H1 (cell line): Measurements from ENCODE around the gene DPP10. TPM values are rescaled to one million over a fixed set of nuclear protein-coding genes. Genes with fewer than 3 reads are reported as not detected.

Source experiments
- CTCF ChIA-PET: fragments of 300-600 bp; sonication (Branson Sonifier 250); formaldehyde crosslinking; loops from one replicate; lab custom pipeline; 2021; ENCODE audit not compliant: partially characterized antibody; lab: Charles Lee
- POLR2A ChIA-PET: fragments of 300-600 bp; sonication (Branson Sonifier 250); formaldehyde crosslinking; loops from one replicate; lab custom pipeline; 2021; ENCODE audit warnings: inconsistent platforms; ENCODE audit not compliant: partially characterized antibody; lab: Charles Lee
- DNase-seq, 2 experiments: peaks; one replicate each; pipeline versions ENCODE4 v3.0.0 to v3.0.0-alpha.2; 2010 to 2022; ENCODE audit warnings: low spot score in 2 of 2, low read depth in 1 of 2, mixed read lengths in 1 of 2
- FAIRE-seq: peaks from 2 replicates; lab custom pipeline; 2011; peaks lifted over from hg19 to GRCh38; lab: Jason Lieb, UNC
- H2AFZ ChIP-seq: 2 replicates; pipeline ENCODE4 v1.8.1; 2012; ENCODE audit warnings: low read length, inconsistent platforms
- H2AK5ac ChIP-seq: 2 replicates; pipeline ENCODE4 v1.6.1; 2013; ENCODE audit warnings: low read depth, low read length
- H2BK120ac ChIP-seq: replicated peaks from 2 replicates; pipeline ENCODE3; 2013; ENCODE audit warnings: low read depth, low read length, inconsistent platforms
- H2BK12ac ChIP-seq: 2 replicates; pipeline ENCODE4 v1.6.1; 2013; ENCODE audit warnings: low read depth, low read length
- H2BK15ac ChIP-seq: 2 replicates; pipeline ENCODE4 v1.6.1; 2013; ENCODE audit warnings: low read length
- H2BK20ac ChIP-seq: 2 replicates; pipeline ENCODE4 v1.6.1; 2013; ENCODE audit warnings: low read length
- H2BK5ac ChIP-seq: 2 replicates; pipeline ENCODE4 v1.6.1; 2013; ENCODE audit warnings: low read depth, low read length
- H3K14ac ChIP-seq: 2 replicates; pipeline ENCODE4 v1.6.1; 2013; ENCODE audit warnings: inconsistent platforms; ENCODE audit not compliant: insufficient read length
- H3K18ac ChIP-seq: 2 replicates; pipeline ENCODE4 v1.6.1; 2013; ENCODE audit warnings: low read length; ENCODE audit errors: extremely low read depth
- H3K23ac ChIP-seq: 2 replicates; pipeline ENCODE4 v1.6.1; 2013; ENCODE audit warnings: inconsistent platforms; ENCODE audit not compliant: insufficient read length
- H3K23me2 ChIP-seq: 2 replicates; pipeline ENCODE4 v1.6.1; 2013; ENCODE audit warnings: low read depth, low read length
- H3K27ac ChIP-seq: 2 replicates; pipeline ENCODE4 v1.6.1; 2011; ENCODE audit warnings: low read depth, low read length, inconsistent platforms
- H3K27me3 ChIP-seq, 4 experiments: replicated peaks in 1 of 4; 1 replicate in 1 of 4; 2 replicates in 3 of 4; pipeline versions ENCODE4 v1.6.1 to v1.8.1; 2011 to 2013; ENCODE audit warnings: low read length in 3 of 4, mild to moderate bottlenecking in 3 of 4, inconsistent platforms in 2 of 4, mixed read lengths in 2 of 4, moderate library complexity in 1 of 4; ENCODE audit not compliant: control insufficient read depth in 3 of 4, insufficient read depth in 3 of 4; ENCODE audit errors: extremely low read depth in 1 of 4
- H3K36me3 ChIP-seq, 4 experiments: 2 replicates each; pipeline versions ENCODE4 v1.6.1 to v1.8.1; 2011 to 2013; ENCODE audit warnings: mild to moderate bottlenecking in 4 of 4, low read length in 3 of 4, moderate library complexity in 2 of 4, control low read depth in 1 of 4, inconsistent platforms in 1 of 4; ENCODE audit not compliant: insufficient read depth in 4 of 4, control insufficient read depth in 2 of 4
- H3K4ac ChIP-seq: replicated peaks from 2 replicates; pipeline ENCODE3; 2013; ENCODE audit warnings: low read length, low read depth, mixed read lengths, inconsistent platforms; ENCODE audit not compliant: insufficient read length
- H3K4me1 ChIP-seq, 4 experiments: replicated peaks in 1 of 4; 1 replicate in 1 of 4; 2 replicates in 3 of 4; pipeline versions ENCODE4 v1.6.1 to v1.8.1; 2011 to 2013; ENCODE audit warnings: low read length in 3 of 4, inconsistent platforms in 2 of 4, mixed read lengths in 1 of 4; ENCODE audit not compliant: insufficient read depth in 4 of 4, control insufficient read depth in 3 of 4
- H3K4me2 ChIP-seq, 2 experiments: 2 replicates each; pipeline versions ENCODE4 v1.6.1 to v1.8.1; 2011 to 2013; ENCODE audit warnings: low read depth in 2 of 2, low read length in 2 of 2, control low read depth in 1 of 2, inconsistent platforms in 1 of 2, mild to moderate bottlenecking in 1 of 2; ENCODE audit not compliant: insufficient read depth in 1 of 2
- H3K4me3 ChIP-seq, 4 experiments: fragments of 200-600, 300-600 bp in 1 of 4; sonication (generic), shearing (Covaris generic), sonication (Bioruptor Twin) in 1 of 4; 2 replicates each; pipeline versions ENCODE4 v1.5.1 to v1.8.1; 2011 to 2016; ENCODE audit warnings: low read length in 4 of 4, low read depth in 3 of 4, control low read depth in 2 of 4, inconsistent platforms in 2 of 4, mild to moderate bottlenecking in 2 of 4, mixed read lengths in 1 of 4, moderate library complexity in 1 of 4; ENCODE audit not compliant: insufficient read depth in 2 of 4; ENCODE audit errors: extremely low read depth in 1 of 4
- H3K56ac ChIP-seq: replicated peaks from 2 replicates; pipeline ENCODE3; 2013; ENCODE audit warnings: low read depth, mild to moderate bottlenecking, mixed read lengths, low read length, inconsistent platforms; ENCODE audit not compliant: insufficient read length
- H3K79me1 ChIP-seq: 2 replicates; pipeline ENCODE4 v1.6.1; 2013; ENCODE audit warnings: low read depth, low read length, control low read depth
- H3K79me2 ChIP-seq, 2 experiments: 2 replicates each; pipeline versions ENCODE4 v1.6.1 to v1.8.1; 2012 to 2013; ENCODE audit warnings: low read length in 2 of 2, mild to moderate bottlenecking in 2 of 2, inconsistent platforms in 1 of 2; ENCODE audit not compliant: insufficient read depth in 2 of 2, control insufficient read depth in 1 of 2
- H3K9ac ChIP-seq, 4 experiments: replicated peaks in 1 of 4; 1 replicate in 1 of 4; 2 replicates in 3 of 4; pipeline versions ENCODE4 v1.6.1 to v1.8.1; 2011 to 2013; ENCODE audit warnings: low read depth in 3 of 4, low read length in 3 of 4, control low read depth in 2 of 4, mild to moderate bottlenecking in 2 of 4, moderate library complexity in 2 of 4, inconsistent platforms in 1 of 4; ENCODE audit errors: extremely low read depth in 1 of 4
- H3K9me3 ChIP-seq, 2 experiments: 2 replicates each; pipeline versions ENCODE4 v1.6.1 to v1.8.1; 2012 to 2013; ENCODE audit warnings: mild to moderate bottlenecking in 2 of 2, moderate library complexity in 2 of 2, control low read depth in 1 of 2, inconsistent platforms in 1 of 2, low read depth in 1 of 2, low read length in 1 of 2, mixed read lengths in 1 of 2; ENCODE audit not compliant: insufficient read depth in 2 of 2
- H4K20me1 ChIP-seq, 2 experiments: replicated peaks in 1 of 2; 2 replicates each; pipeline versions ENCODE3 to v1.8.1; 2011 to 2013; ENCODE audit warnings: inconsistent platforms in 2 of 2, low read length in 2 of 2, mild to moderate bottlenecking in 1 of 2; ENCODE audit not compliant: insufficient read depth in 2 of 2, control insufficient read depth in 1 of 2
- H4K5ac ChIP-seq: 2 replicates; pipeline ENCODE4 v1.6.1; 2013; ENCODE audit warnings: low read length, low read depth, mixed read lengths, inconsistent platforms; ENCODE audit not compliant: insufficient read length
- H4K8ac ChIP-seq: 2 replicates; pipeline ENCODE4 v1.8.0; 2013; ENCODE audit warnings: mild to moderate bottlenecking, moderate library complexity, low read length, inconsistent platforms; ENCODE audit not compliant: insufficient read depth; ENCODE audit errors: extremely low read depth
- H4K91ac ChIP-seq: replicated peaks from 2 replicates; pipeline ENCODE3; 2013; ENCODE audit warnings: low read length, mixed read lengths, inconsistent platforms; ENCODE audit not compliant: insufficient read length
- CHD1 ChIP-seq: IDR thresholded peaks from 2 replicates; pipeline ENCODE4 v1.6.1; 2012; ENCODE audit warnings: low read depth, low read length, improper control_type of control experiment
- EGR1 ChIP-seq: IDR thresholded peaks from 2 replicates; pipeline ENCODE4 v1.6.1; 2011; ENCODE audit warnings: low read depth, low read length, borderline replicate concordance
- HDAC2 ChIP-seq, 2 experiments: fragments of 300-600 bp in 1 of 2; sonication (generic) in 1 of 2; IDR thresholded peaks; 2 replicates each; pipeline ENCODE4 v1.6.1; 2011 to 2012; ENCODE audit warnings: low read depth in 2 of 2, low read length in 2 of 2, mild to moderate bottlenecking in 2 of 2, moderate library complexity in 2 of 2, borderline replicate concordance in 1 of 2, inconsistent platforms in 1 of 2
- KDM5A ChIP-seq: fragments of 200-600 bp; IDR thresholded peaks from 2 replicates; pipeline ENCODE4 v1.7.1; 2012; ENCODE audit warnings: mild to moderate bottlenecking, low read length, inconsistent platforms, mixed read lengths
- MAFK ChIP-seq: IDR thresholded peaks from 2 replicates; pipeline ENCODE4 v1.6.1; 2012; ENCODE audit warnings: low read depth, mild to moderate bottlenecking, improper control_type of control experiment, low read length
- NANOG ChIP-seq: IDR thresholded peaks from 2 replicates; pipeline ENCODE4 v1.6.1; 2011; ENCODE audit warnings: low read length, low read depth, mild to moderate bottlenecking, inconsistent platforms; ENCODE audit not compliant: insufficient read depth, poor library complexity, severe bottlenecking
- PHF8 ChIP-seq: fragments of 200-600 bp; sonication (generic); conservative IDR thresholded peaks from 2 replicates; pipeline ENCODE4 v1.7.1; 2012; ENCODE audit warnings: low read depth, mild to moderate bottlenecking, inconsistent platforms, low read length, moderate library complexity
- POLR2AphosphoS5 ChIP-seq: IDR thresholded peaks from 2 replicates; pipeline ENCODE4 v1.6.1; 2011; ENCODE audit warnings: low read depth, low read length
- POU5F1 ChIP-seq: IDR thresholded peaks from 2 replicates; pipeline ENCODE4 v1.6.1; 2011; ENCODE audit warnings: low read depth, mild to moderate bottlenecking, low read length, moderate library complexity
- RBBP5 ChIP-seq: IDR thresholded peaks from 2 replicates; pipeline ENCODE4 v1.7.1; 2012; ENCODE audit warnings: low read depth, mild to moderate bottlenecking, inconsistent platforms, low read length, moderate library complexity, borderline replicate concordance
- RXRA ChIP-seq: IDR thresholded peaks from 2 replicates; pipeline ENCODE4 v1.6.1; 2011; ENCODE audit warnings: low read depth, mild to moderate bottlenecking, low read length, moderate library complexity; ENCODE audit not compliant: insufficient read depth
- TEAD4 ChIP-seq: IDR thresholded peaks from 2 replicates; pipeline ENCODE4 v1.6.1; 2012; ENCODE audit warnings: low read depth, low read length, inconsistent platforms, mixed read lengths
- WGBS, 2 experiments: shearing (Covaris generic) in 1 of 2; methylation state at CpG; one replicate each; pipeline versions ENCODE4 v1.1.6 to v1.1.7; 2013 to 2015; ENCODE audit warnings: low lambda C conversion rate in 2 of 2, mixed read lengths in 2 of 2, inconsistent platforms in 1 of 2, low coverage in 1 of 2, missing lambda C conversion rate in 1 of 2; ENCODE audit not compliant: insufficient replicate concordance in 2 of 2, insufficient coverage in 1 of 2, insufficient read length in 1 of 2; ENCODE audit errors: extremely low coverage in 1 of 2, missing lambda C conversion rate in 1 of 2; 5-methylcytosine and 5-hydroxymethylcytosine counted together
- polyA plus RNA-seq, 7 experiments: library from polyadenylated mRNA; depleted of rRNA in 3 of 7; stranded (reverse) in 5 of 7; unstranded in 2 of 7; fragments of >200 nt in 5 of 7; fragments of 200-250 nt in 2 of 7; gene quantifications; 1 replicate in 5 of 7; 2 replicates in 1 of 7; 4 replicates in 1 of 7; pipeline versions ENCODE4 v1.2.1 to v1.2.3, GENCODE V29; 2011 to 2013; ENCODE audit warnings: missing spikeins in 2 of 7, mixed read lengths in 2 of 7
- total RNA-seq: library from RNA; stranded (reverse); fragmentation: NEBNext Ultra II Directional; extraction: Animal tissue kit (Norgen Biotek cat#: 25700); gene quantifications from 2 replicates; pipeline ENCODE4 v1.2.1, GENCODE V29; 2021
- TF ChIP-seq, protein P1 (sequence below): IDR thresholded peaks from 2 replicates; pipeline ENCODE4 v1.6.1; 2011; ENCODE audit warnings: low read length, improper control_type of control experiment

Gene DPP10
- total and polyA plus RNA-seq, 2 of the 8 experiments (the other 6 are each of a cell fraction or from before 2014, with no cell fraction given), result 3.3 to 7.2 TPM

DNA sequence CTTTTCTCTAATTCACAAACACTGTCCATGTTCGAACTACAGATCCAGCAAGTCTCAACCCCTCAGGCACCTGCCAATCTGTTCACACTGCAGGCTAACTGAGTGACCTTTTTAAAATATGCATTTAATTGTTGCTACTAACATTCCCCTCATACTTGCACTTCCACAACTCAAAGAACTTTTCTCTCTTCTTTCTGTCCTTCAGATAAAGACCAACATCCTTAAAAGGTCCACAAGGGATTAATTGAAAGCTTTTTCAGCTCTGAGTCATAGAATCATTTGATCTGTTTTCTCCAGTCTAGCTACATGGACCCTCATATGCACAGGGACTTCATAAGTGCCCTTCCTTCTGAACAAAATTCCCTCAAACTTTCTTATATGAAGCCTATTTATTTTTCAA, 1321.2 kb downstream of the DPP10 start:
- no peak overlapping the region for H2BK15ac ChIP-seq
- CTCF ChIA-PET, result interaction anchor here (0.6 kb wide), 1 partner anchor 498 kb away, joined by 4 read pairs; no protein-coding TSS in a partner anchor
- H2AFZ ChIP-seq, result no peak overlapping the region
- no peak overlapping the region for H2BK120ac ChIP-seq
- POLR2A ChIA-PET, result interaction anchor here (0.6 kb wide), 1 partner anchor 29 kb away, joined by 3 read pairs; no protein-coding TSS in a partner anchor
- no peaks in the 10 kb centered on the region for H3K9me3 ChIP-seq
- DNase-seq, result no peak
- H4K20me1 ChIP-seq, result no peaks in the 10 kb centered on the region
- H3K27me3 ChIP-seq, result no peaks in the 10 kb centered on the region
- no peak overlapping the region for H2BK12ac ChIP-seq
- 87% methylated on average over 1 of the region's 1 CpG; no CpG with 5 or more reads in 1 of the 2 experiments for WGBS, 2 experiments
- H3K18ac ChIP-seq, result no peak overlapping the region
- no peak overlapping the region for H2BK5ac ChIP-seq
- H3K9ac ChIP-seq, result no peak overlapping the region
- H3K79me2 ChIP-seq, result no peaks in the 10 kb centered on the region
- no peak overlapping the region for H4K8ac ChIP-seq
- H3K4me3 ChIP-seq, result no peak overlapping the region
- H3K4me1 ChIP-seq, result no peaks in the 10 kb centered on the region
- H3K23ac ChIP-seq, result no peak overlapping the region
- no peak overlapping the region for H2AK5ac ChIP-seq
- no peak overlapping the region for H4K91ac ChIP-seq
- no peak for FAIRE-seq
- H3K27ac ChIP-seq, result no peak overlapping the region
- no peak overlapping the region for H3K56ac ChIP-seq
- H3K4me2 ChIP-seq, result no peak overlapping the region
- no peaks in the 10 kb centered on the region; the same call in 1 of the 2 replicates for H3K23me2 ChIP-seq
- H3K4ac ChIP-seq, result no peak overlapping the region
- H3K79me1 ChIP-seq, result no peaks in the 10 kb centered on the region
- no peak overlapping the region for H2BK20ac ChIP-seq
- no peak overlapping the region for H4K5ac ChIP-seq
- no peak overlapping the region for H3K14ac ChIP-seq
- no peaks in the 10 kb centered on the region for H3K36me3 ChIP-seq
- TF ChIP-seq NANOG (no peak), POLR2AphosphoS5 (no peak), RBBP5 (no peak), CHD1 (no peak), HDAC2 (IDR thresholded peaks at IDR 0.05; ENCODE audit: borderline replicate concordance in 1 of 2, low read depth in 2 of 2, low read length in 2 of 2) (no peak), RXRA (no peak), KDM5A (no peak), EGR1 (no peak), PHF8 (no peak), TEAD4 (no peak), POU5F1 (no peak), MAFK (no peak)
- TF ChIP-seq, protein P1, sequence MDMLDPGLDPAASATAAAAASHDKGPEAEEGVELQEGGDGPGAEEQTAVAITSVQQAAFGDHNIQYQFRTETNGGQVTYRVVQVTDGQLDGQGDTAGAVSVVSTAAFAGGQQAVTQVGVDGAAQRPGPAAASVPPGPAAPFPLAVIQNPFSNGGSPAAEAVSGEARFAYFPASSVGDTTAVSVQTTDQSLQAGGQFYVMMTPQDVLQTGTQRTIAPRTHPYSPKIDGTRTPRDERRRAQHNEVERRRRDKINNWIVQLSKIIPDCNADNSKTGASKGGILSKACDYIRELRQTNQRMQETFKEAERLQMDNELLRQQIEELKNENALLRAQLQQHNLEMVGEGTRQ, result no peak
